ENCODE data around the gene PET117. TPM values are rescaled to one million over a fixed set of nuclear protein-coding genes. Genes with fewer than 3 reads are reported as not detected.

PET117 gene
- total RNA-seq, 2 experiments from 2014 or later = 15.2 to 15.9 TPM

Other genes with a start within 250 kb of the PET117 start
- 100 to 1,000 TPM; 234 to 256 TPM for gene SNX5, start 169.1 kb upstream of the PET117 start, total RNA-seq
- 10 to 100 TPM; 31.0 to 34.7 TPM for gene MGME1, start 168.8 kb upstream of the PET117 start, total RNA-seq
- not detected for gene OVOL2, start 79.9 kb upstream of the PET117 start, total RNA-seq
- 10 to 100 TPM; 14.2 to 14.4 TPM for gene KAT14, start within 50 bp of the PET117 start, total RNA-seq
- gene ZNF133, start 150.7 kb downstream of the PET117 start, total RNA-seq = 1 to 10 TPM; 7.5 to 9.0 TPM